Breast epithelium (tissue), 4 donors: Measurements from ENCODE around the gene SAP30BP. TPM values are rescaled to one million over a fixed set of nuclear protein-coding genes. Genes with fewer than 3 reads are reported as not detected.
A peak's percentile ranks its signal among the peaks of the same experiment; 100 is the strongest.

Experiments
- DNase-seq, 2 donors: peaks; one replicate each; pipeline ENCODE4 v3.0.0-alpha.2; 2019; ENCODE audit warnings: low spot score in 2 of 2
- H3K27ac ChIP-seq, 2 donors: fragments of 200-600 bp; sonication (generic) in 1 of 2; one replicate each; pipeline ENCODE4 v1.5.1; 2016 to 2019; ENCODE audit warnings: mild to moderate bottlenecking in 1 of 2
- H3K27me3 ChIP-seq, 2 donors: fragments of 200-600 bp; sonication (generic) in 1 of 2; one replicate each; pipeline versions ENCODE4 v1.5.1 to v1.6.0; 2017 to 2019; ENCODE audit warnings: control low read depth in 1 of 2, mild to moderate bottlenecking in 1 of 2
- H3K36me3 ChIP-seq: fragments of 200-600 bp; one replicate; pipeline ENCODE4 v1.5.1; 2019
- H3K4me1 ChIP-seq, 2 donors: fragments of 200-600 bp; sonication (generic); one replicate each; pipeline ENCODE4 v1.5.1; 2016 to 2019; ENCODE audit warnings: control low read depth in 1 of 2
- H3K4me3 ChIP-seq, 3 donors: fragments of 200-600 bp; sonication (generic); 1 replicate in 2 of 3; 2 replicates in 1 of 3; pipeline ENCODE4 v1.5.1; 2016 to 2019; ENCODE audit warnings: mild to moderate bottlenecking in 3 of 3, moderate library complexity in 2 of 3
- H3K9me3 ChIP-seq, 2 donors: fragments of 200-600 bp; sonication (generic) in 1 of 2; one replicate each; pipeline ENCODE4 v1.5.1; 2016 to 2019; ENCODE audit warnings: control low read depth in 1 of 2
- POLR2A ChIP-seq: fragments of 450-650 bp; IDR thresholded peaks from one replicate; pipeline ENCODE4 v1.6.1; 2016; ENCODE audit warnings: antibody characterized with exemption, mild to moderate bottlenecking, moderate library complexity
- POLR2AphosphoS5 ChIP-seq, 3 donors: sonication (generic); formaldehyde crosslinking; IDR thresholded peaks; one replicate each; pipeline ENCODE4 v1.6.1; 2017; ENCODE audit warnings: antibody characterized with exemption in 3 of 3
- intact Hi-C: fragments of 100-400 bp; cut with DNase I; formaldehyde crosslinking; loops from one replicate; pipeline ENCODE4 v1.15.1; 2023; ENCODE audit warnings: low total_unique reads
- total RNA-seq, 3 donors: library from RNA; depleted of rRNA; stranded (reverse); fragments of >200 nt; gene quantifications; one replicate each; pipeline ENCODE4 v1.1.0, GENCODE V29; 2016
- TF ChIP-seq, protein P1 (sequence below), 3 donors: fragments of 450-650 bp; IDR thresholded peaks; one replicate each; pipeline ENCODE4 v1.5.1; 2016 to 2017; ENCODE audit warnings: antibody characterized with exemption in 3 of 3, mild to moderate bottlenecking in 3 of 3, moderate library complexity in 3 of 3

SAP30BP gene
- total RNA-seq, 3 donors from 2014 or later: 68.3 to 89.5 (median 86.1) TPM

DNA sequence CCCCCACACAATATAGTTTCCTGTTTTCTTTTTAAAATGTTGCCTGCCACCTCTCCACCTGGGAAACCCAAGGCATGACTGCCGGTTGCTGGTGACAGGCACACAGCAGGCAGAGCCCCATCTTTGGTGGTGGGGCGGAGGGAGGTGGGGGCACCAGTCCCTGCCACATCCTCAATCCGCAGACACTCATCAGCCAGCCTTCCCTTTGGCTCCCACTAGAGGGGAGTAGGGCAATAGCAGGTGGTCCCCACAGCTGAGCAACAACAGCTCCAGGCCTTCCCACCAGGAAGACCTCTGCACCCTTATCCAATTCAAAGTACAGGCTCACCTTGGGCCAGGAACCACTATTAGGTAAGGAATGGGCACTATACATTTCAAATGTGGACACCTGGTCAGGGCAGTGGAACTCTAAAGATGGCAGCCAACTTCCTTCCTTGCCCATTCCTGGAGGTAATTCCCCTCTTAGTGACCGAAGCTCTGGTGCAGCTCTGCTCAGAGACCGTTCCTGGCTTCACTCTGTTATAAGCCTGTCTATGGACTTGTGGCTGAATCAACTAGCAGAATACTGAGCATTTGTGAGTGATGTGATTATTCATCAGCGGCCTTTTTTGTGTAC, 14.1 kb upstream of the SAP30BP start:
- Histone ChIP-seq H3K4me3 (no peak overlapping the region), H3K36me3 (no peaks in the 10 kb centered on the region), H3K27me3 (no peaks in the 10 kb centered on the region), H3K27ac (no peak overlapping the region), H3K4me1 (no peaks in the 10 kb centered on the region), H3K9me3 (no peaks in the 10 kb centered on the region)
- intact Hi-C loops: no loop called here
- TF ChIP-seq, protein P1, sequence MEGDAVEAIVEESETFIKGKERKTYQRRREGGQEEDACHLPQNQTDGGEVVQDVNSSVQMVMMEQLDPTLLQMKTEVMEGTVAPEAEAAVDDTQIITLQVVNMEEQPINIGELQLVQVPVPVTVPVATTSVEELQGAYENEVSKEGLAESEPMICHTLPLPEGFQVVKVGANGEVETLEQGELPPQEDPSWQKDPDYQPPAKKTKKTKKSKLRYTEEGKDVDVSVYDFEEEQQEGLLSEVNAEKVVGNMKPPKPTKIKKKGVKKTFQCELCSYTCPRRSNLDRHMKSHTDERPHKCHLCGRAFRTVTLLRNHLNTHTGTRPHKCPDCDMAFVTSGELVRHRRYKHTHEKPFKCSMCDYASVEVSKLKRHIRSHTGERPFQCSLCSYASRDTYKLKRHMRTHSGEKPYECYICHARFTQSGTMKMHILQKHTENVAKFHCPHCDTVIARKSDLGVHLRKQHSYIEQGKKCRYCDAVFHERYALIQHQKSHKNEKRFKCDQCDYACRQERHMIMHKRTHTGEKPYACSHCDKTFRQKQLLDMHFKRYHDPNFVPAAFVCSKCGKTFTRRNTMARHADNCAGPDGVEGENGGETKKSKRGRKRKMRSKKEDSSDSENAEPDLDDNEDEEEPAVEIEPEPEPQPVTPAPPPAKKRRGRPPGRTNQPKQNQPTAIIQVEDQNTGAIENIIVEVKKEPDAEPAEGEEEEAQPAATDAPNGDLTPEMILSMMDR (IDR thresholded peaks at IDR 0.05): peak in 2 of 3 donors; percentile 32 to 40
- no peak for TF ChIP-seq POLR2AphosphoS5 (IDR thresholded peaks at IDR 0.05)
- DNase-seq: no peak

DNA sequence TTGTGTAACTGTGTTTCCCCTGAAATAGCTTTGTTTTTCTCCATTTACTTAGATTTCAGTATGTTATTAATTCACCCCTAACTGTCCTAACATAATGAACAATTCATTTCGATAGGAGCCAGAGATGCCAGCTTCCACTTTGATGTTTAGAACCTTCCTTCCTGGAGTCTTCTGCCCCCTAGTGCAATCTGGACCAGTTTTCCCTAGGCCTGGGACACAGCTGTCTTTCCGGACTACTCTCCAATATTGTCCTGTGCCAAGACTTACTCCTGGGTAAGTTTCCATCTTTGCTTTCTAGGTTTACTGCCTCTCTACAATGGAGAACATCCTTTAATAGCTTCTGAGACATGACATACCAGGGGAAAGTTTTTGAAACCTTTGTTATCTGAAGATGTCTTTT, 13.0 kb upstream of the SAP30BP start:
- peak in 1 of 2 donors; percentile 34 for DNase-seq

DNA sequence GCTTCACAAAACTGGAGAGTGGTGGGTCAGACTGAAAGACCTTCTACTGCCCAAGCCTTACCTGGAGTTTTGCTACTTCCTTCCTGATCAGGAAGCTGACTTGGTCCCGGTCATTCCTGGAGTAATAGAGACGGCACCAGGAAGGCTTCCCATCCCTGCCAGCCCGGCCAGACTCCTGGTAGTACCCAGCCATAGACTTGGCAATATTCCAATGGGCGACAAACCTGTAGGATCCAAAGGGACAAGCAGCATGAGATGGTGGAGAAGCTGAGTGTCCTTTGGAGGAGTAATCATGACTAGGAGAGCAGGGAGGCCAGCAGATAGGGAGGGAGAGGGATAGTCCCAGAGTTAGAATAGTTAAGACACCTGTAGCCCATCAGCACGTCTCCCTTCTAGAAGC, 8.9 kb upstream of the SAP30BP start:
- TF ChIP-seq POLR2AphosphoS5 (IDR thresholded peaks at IDR 0.05): no peak
- TF ChIP-seq POLR2A: no peak
- TF ChIP-seq, protein P1 (IDR thresholded peaks at IDR 0.05): no peak
- H3K4me1 ChIP-seq: no peaks in the 10 kb centered on the region
- DNase-seq: peak in 1 of 2 donors; percentile 9
- no peaks in the 10 kb centered on the region for H3K9me3 ChIP-seq
- intact Hi-C loops: no loop called here
- H3K36me3 ChIP-seq: no peaks in the 10 kb centered on the region
- H3K4me3 ChIP-seq: no peak overlapping the region
- H3K27me3 ChIP-seq: no peaks in the 10 kb centered on the region
- H3K27ac ChIP-seq: no peak overlapping the region

More for the DNA sequence above, 13.0 kb upstream of the SAP30BP start:
- Histone ChIP-seq H3K36me3 (no peaks in the 10 kb centered on the region), H3K4me3 (no peak overlapping the region), H3K27ac (no peak overlapping the region), H3K4me1 (no peaks in the 10 kb centered on the region), H3K27me3 (no peaks in the 10 kb centered on the region), H3K9me3 (no peaks in the 10 kb centered on the region)
- TF ChIP-seq, protein P1 (IDR thresholded peaks at IDR 0.05): no peak
- no peak for TF ChIP-seq POLR2A
- TF ChIP-seq POLR2AphosphoS5 (IDR thresholded peaks at IDR 0.05): no peak
- intact Hi-C loops: no loop called here

GRCh38 chr17:75661531-75661930, 5.6 kb upstream of the SAP30BP start:
- Histone ChIP-seq H3K36me3 (no peaks in the 10 kb centered on the region), H3K4me1 (peaks cover 0 to 6% of the 10 kb centered on the region in 2 donors), H3K9me3 (no peaks in the 10 kb centered on the region), H3K27ac (no peak overlapping the region), H3K27me3 (no peaks in the 10 kb centered on the region), H3K4me3 (no peak overlapping the region)
- intact Hi-C loops: no loop called here
- no peak for TF ChIP-seq POLR2AphosphoS5 (IDR thresholded peaks at IDR 0.05)
- no peak for TF ChIP-seq POLR2A
- TF ChIP-seq, protein P1 (IDR thresholded peaks at IDR 0.05): no peak
- DNase-seq: peak in 1 of 2 donors; percentile 22

- H3K27me3 ChIP-seq: no peaks in the 10 kb centered on the region
- no peaks in the 10 kb centered on the region for H3K9me3 ChIP-seq
- no peaks in the 10 kb centered on the region for H3K36me3 ChIP-seq
- peaks cover 0 to 6% of the 10 kb centered on the region in 2 donors for H3K4me1 ChIP-seq
- no peak for TF ChIP-seq POLR2A
- TF ChIP-seq POLR2AphosphoS5 (IDR thresholded peaks at IDR 0.05): no peak
- TF ChIP-seq, protein P1 (IDR thresholded peaks at IDR 0.05): no peak
- H3K4me3 ChIP-seq: no peak overlapping the region
- intact Hi-C loops: loop anchor here (2.0 kb wide), 1 partner anchor 222 kb away; no protein-coding TSS in a partner anchor
- no peak overlapping the region for H3K27ac ChIP-seq
- DNase-seq: no peak
These were observed 4.6 kb upstream of the SAP30BP start for GRCh38 chr17:75662511-75662910.
